SIG-M5 treated with dmso at 0.1 percent for 504 hours (cell line): ENCODE results near the gene PPM1M.

Source experiments
- DNase-seq: peaks from one replicate; lab custom pipeline; 2025; ENCODE audit not compliant: unreplicated experiment; lab: John Stamatoyannopoulos, UW

PPM1M gene

GRCh38 chr3:52215351-52215750 lies 30.2 kb upstream of the PPM1M start:
- no peak for DNase-seq

- DNase-seq, result no peak
Observed at GRCh38 chr3:52216585-52217408, 28.8 kb upstream of the PPM1M start.

- DNase-seq, result no peak
Observed at GRCh38 chr3:52217409-52217805, 28.2 kb upstream of the PPM1M start.

GRCh38 chr3:52218026-52218425 lies 27.5 kb upstream of the PPM1M start:
- no peak for DNase-seq

GRCh38 chr3:52218454-52218853 lies 27.1 kb upstream of the PPM1M start:
- no peak for DNase-seq

GRCh38 chr3:52218937-52219650 lies 26.5 kb upstream of the PPM1M start:
- DNase-seq, result no peak

- peak; percentile 78 for DNase-seq
Observed at GRCh38 chr3:52220380-52221026, 25.1 kb upstream of the PPM1M start.

- no peak for DNase-seq
Observed at GRCh38 chr3:52221141-52221562, 24.4 kb upstream of the PPM1M start.

GRCh38 chr3:52221563-52222318 lies 23.8 kb upstream of the PPM1M start:
- DNase-seq, result no peak

- DNase-seq, result no peak
Observed at GRCh38 chr3:52222319-52223221, 23.0 kb upstream of the PPM1M start.

- DNase-seq, result no peak
Observed at GRCh38 chr3:52223449-52224408, 21.8 kb upstream of the PPM1M start.

- peak; percentile 91 for DNase-seq
Observed at GRCh38 chr3:52225452-52226228, 19.9 kb upstream of the PPM1M start, which contains the start of gene TLR9. TSS of gene TLR9 (minus strand) at chr3:52225645. CDS start at chr3:52225529, 116 bp downstream.

GRCh38 chr3:52226229-52226817 lies 19.2 kb upstream of the PPM1M start:
- DNase-seq, result no peak

GRCh38 chr3:52227117-52227516 lies 18.4 kb upstream of the PPM1M start:
- DNase-seq, result no peak

GRCh38 chr3:52227766-52228165 lies 17.8 kb upstream of the PPM1M start:
- no peak for DNase-seq

- no peak for DNase-seq
Observed at GRCh38 chr3:52228266-52228665, 17.3 kb upstream of the PPM1M start.

GRCh38 chr3:52228751-52229291 lies 16.7 kb upstream of the PPM1M start:
- DNase-seq, result no peak
